GM12891 (cell line): Measurements from ENCODE around the gene RIBC2.

Experiments used
- POLR2A ChIP-seq: IDR thresholded peaks from 2 replicates; pipeline ENCODE4 v1.6.1; 2011; ENCODE audit warnings: low read depth, low read length, control low read depth
- POLR2AphosphoS5 ChIP-seq: IDR thresholded peaks from 2 replicates; pipeline ENCODE4 v1.6.1; 2011; ENCODE audit warnings: low read depth, low read length, control low read depth
- POU2F2 ChIP-seq: IDR thresholded peaks from 2 replicates; pipeline ENCODE4 v1.6.1; 2011; ENCODE audit warnings: low read depth, mild to moderate bottlenecking, control low read depth, low read length, moderate library complexity
- SPI1 ChIP-seq: IDR thresholded peaks from 2 replicates; pipeline ENCODE4 v1.6.1; 2011; ENCODE audit warnings: low read depth, low read length, control low read depth
- TAF1 ChIP-seq: IDR thresholded peaks from 2 replicates; pipeline ENCODE4 v1.6.1; 2011; ENCODE audit warnings: low read depth, low read length, control low read depth

GRCh38 chr22:45428391-45429385 is 15.2 kb downstream of the RIBC2 start:
- TF ChIP-seq POLR2AphosphoS5 (no peak), POLR2A (no peak), TAF1 (no peak), POU2F2 (no peak), SPI1 (no peak)
